Dermis blood vessel endothelial cell (primary cell): ENCODE results near the gene ERP27. TPM values are rescaled to one million over a fixed set of nuclear protein-coding genes. Genes with fewer than 3 reads are reported as not detected.

Source experiments
- DNase-seq: peaks from one replicate; pipeline ENCODE4 v3.0.0; 2010
- total RNA-seq: library from RNA; depleted of rRNA; stranded (reverse); fragments of >200 nt; gene quantifications from 2 replicates; pipeline ENCODE4 v1.2.3, GENCODE V29; 2014

The ERP27 gene
- total RNA-seq, 1 donor from 2014 or later = not detected

DNA sequence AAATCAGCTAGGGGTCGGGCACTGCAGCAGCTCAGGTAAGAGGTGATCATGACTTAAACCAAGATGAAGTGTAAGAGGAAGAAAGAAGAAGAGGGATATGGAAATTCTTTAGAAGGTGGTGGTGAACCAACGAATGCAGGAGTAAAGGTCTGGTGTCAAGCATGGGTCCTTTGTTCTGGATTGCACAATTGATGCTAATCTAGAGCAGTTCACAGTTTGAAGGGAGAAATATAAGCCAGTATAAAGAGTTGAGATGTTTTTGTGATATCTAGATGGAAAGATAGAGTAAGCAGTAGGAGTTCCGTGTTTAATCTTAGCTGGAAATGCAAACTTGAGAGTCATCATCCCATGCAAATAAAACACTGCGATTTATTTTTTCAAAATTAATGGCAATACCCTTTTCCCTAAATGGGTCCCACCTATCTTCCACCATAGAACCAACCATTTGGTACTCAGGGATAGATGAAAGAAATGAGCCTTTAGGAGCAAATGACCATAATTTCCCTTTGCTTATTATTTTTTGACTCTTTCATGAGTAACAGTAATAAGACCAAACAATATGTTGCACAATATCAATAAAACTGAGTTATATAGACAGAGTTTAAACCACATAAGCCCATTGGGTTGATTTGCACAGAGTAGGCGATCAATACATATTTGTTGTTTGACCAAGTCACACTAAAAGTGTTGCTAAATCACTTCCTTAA is 37.7 kb downstream of the ERP27 start:
- DNase-seq = no peak

- no peak for DNase-seq
Measured at GRCh38 chr12:14896521-14897169, 41.7 kb downstream of the ERP27 start.

DNA sequence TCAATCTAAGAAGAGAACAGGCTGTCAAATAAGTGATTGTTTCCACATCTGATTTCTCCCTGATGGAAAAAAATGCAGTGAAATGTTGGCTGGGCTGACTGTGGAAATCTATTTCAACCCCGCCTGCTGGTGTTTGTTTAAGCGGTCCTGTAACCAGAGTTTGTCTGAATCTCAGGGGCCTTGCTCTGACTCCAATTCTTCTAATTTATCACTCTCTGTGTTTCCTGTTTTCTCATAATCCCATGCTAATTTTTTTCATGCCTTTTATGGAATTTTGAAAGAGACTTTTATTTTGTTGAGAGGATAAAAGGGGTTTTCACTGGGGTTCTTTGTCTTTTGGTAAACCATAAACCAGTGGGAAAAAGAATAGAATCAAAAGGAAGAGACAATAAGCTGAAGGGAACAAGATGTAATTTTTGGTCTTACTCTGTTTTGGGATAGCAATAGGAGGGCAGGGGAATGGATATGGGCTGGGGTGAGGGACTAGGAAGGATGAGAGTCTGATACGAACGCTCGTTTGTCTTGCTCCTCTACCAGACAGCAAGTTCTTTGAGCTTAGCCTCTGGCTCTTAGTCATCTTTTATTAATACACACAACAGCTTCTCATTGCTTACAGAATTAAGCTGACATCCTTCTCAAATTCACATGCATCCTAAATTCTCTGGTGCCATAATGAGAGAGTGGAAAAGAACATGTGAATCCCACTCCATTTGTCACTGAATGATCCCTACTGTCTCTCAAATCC is 44.7 kb downstream of the ERP27 start:
- DNase-seq = no peak

- no peak for DNase-seq
Measured at GRCh38 chr12:14892726-14893505, 45.4 kb downstream of the ERP27 start.

GRCh38 chr12:14890701-14891100 is 47.6 kb downstream of the ERP27 start:
- DNase-seq = no peak

DNA sequence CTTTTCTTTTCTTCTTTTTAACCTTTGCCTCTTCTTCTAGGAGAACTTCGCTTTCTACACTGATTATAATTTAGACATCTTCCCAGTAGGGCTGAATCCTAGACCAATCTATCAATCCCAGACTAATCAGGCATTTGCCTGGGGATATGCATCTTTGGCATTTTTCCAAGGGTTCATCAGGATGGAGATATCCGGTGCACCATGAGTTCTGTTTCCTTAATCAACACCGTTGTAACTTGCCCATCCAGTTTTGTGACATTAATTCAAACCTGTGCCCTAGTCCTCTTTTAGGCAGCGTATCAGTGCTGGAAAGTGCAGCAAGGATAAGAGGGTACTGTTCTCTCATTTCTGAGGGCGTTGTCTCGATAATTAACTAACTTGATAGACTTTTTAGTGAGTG is 52.1 kb downstream of the ERP27 start:
- peak; percentile 44 for DNase-seq

GRCh38 chr12:14885718-14886221 is 52.6 kb downstream of the ERP27 start, which contains the start of gene MGP:
Gene MGP (minus strand): TSS chr12:14885854. CDS start chr12:14885791, 63 bp downstream.
- DNase-seq = peak; percentile 72

DNA sequence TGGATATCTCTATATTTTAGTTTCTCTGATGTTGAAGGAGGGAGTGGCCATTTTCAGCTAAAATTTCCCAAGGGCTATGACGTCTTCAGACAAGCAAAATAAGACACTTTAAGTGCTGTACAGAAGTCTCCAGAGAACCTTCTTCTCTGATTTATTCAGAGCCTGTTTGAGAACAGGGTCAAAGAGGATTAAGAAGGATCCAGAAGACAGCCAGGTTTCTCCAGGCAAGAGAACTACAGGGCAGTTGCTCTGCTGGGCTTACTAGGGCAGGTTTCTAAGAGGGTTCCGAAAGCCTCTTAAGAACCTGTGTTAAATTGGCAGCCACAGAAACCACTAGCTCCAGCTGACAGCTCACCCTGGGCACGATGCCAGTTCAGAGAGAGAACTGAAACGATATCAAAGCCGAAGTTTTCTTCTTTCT is 53.9 kb downstream of the ERP27 start:
- DNase-seq = peak; percentile 85

- no peak for DNase-seq
Measured at GRCh38 chr12:14883686-14884085, 54.7 kb downstream of the ERP27 start.

DNA sequence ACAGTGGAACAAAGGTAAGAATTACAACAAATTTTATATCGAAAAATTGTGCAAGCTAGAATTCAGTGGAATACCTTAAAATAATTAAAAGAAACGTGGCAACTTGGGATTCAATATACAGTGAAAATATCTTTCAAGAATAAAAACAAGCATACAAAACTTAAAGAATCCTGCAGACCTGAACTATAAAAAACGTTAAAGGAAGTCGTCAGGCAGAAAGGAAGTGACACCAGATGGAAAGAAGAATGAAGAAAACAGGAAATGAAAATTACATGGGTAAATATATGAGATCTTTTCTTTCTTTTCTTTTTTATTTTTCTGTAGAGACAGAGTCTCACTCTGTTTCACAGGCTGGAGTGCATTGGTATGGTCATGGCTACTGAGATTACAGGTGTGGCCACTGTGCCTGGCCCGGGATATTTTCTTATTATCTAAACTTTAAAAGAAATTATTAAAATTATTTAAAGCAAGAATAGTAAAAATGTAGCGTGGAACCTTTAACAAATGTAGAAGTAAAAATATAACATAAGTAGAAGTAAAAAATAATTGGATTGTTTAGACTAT is 57.4 kb downstream of the ERP27 start:
- DNase-seq = no peak

DNA sequence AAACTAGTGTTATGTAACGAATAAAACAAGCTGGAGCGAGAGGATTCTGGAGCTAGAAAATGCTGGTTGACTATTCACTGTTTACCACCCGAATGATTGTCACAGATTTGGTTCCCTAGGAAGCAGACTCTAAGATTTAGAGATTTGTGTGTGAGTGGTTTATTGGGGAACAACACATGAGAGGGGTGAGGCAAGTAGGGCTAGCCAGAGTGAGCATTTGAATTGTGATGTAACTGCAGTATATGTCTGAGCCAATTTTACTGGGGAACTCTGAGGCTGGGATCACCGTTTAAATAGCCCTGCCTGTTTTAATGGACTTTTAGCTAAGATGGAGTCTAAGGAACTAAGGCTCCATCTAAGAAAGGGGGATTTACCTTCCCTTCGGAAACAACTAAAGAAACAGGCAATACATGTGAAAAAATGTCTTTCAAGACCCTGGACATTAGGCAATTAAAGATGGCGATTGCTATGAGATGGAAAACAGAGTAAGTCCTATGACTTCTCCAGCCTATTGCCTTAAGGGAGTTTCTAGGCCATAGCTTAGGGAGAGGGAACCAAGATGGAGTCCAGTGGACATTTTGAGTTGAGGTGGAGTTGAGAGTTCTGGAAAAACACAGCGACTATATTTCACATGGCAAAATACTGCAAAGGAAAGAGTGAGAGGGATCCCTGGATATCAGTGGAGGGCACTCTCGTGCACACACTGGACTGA is 59.0 kb downstream of the ERP27 start:
- no peak for DNase-seq

DNA sequence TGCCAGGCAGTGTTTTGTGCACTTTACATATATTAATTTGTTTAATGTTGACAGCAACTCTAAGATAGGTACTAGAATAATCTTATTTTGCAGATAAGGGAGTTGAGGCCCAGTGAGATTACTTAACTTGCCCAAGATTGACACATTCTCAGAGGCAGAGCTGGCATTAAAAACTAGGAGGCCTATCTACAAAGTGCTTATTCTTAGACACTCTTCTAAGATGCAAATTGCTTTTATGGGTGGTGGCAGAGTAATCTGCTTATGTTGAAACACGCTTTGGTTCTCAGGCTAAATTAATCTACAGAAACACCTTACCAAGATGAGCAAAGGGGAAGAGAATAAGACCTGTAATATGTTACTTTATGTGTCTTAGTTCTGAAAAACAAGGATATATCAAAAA is 59.8 kb downstream of the ERP27 start:
- no peak for DNase-seq

DNA sequence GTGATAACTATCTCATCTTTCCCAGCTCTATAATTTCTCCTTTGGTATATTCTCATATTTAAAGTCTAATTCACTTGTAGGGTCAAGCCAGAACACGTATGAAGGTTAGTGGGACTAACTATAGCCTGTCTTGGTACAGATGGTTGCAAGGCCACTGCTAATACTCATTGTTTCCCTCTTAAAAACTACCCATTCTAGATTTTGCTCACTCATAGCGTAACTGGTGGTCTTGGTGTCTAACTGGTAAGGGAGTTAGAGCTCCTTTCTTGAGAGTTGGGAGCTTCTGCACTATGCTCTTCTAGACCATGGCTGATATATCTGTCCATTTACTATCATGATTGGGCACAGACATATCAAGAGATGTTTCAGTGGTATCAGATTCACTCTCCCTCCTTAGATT is 61.5 kb downstream of the ERP27 start:
- DNase-seq = no peak

GRCh38 chr12:14874882-14875281 is 63.5 kb downstream of the ERP27 start:
- no peak for DNase-seq

DNA sequence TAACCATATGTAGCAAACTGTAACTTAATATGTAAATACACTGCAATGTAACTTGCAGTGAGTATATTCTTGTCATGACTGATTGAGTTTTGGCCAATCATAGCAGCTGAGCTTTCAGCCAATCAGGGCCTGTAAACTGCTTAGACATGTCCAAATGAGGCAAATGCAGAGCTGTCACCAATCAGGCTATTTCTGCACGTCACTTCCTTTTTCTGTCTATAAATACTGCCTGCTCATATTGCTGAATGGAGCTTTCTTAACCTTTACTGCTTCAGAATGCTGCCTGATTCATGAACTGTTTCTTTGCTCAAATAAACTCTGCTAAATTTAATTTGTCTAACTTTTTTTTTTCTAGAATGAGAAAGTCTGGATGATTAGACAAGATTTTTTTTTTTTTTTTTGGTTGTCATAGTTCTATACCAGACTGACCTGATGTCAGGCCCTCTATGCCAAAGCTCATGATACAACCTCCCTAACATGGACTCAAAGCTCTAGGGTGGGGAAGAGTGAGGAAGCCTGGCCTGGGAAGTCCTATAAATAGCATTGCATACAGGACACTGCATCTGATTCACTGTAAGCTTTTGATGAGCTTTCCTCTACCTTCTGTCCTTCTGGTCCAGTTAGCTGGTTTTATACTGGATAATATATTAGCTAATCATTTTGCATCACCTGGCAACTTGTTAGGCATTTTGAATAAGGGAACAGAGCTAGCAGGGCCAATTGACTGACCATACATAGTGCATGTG is 64.7 kb downstream of the ERP27 start:
- DNase-seq = no peak

GRCh38 chr12:14871886-14872285 is 66.5 kb downstream of the ERP27 start:
- no peak for DNase-seq

- no peak for DNase-seq
Measured at GRCh38 chr12:14871247-14871646, 67.1 kb downstream of the ERP27 start.

- no peak for DNase-seq
Measured at GRCh38 chr12:14868916-14869506, 69.3 kb downstream of the ERP27 start.
